Sigmoid colon (tissue), 7 donors: ENCODE results near the gene DCTN1. TPM values are rescaled to one million over a fixed set of nuclear protein-coding genes. Genes with fewer than 3 reads are reported as not detected.

Source experiments
- DNase-seq: peaks from one replicate; pipeline ENCODE4 v3.0.0-alpha.2; 2019
- H3K27ac ChIP-seq, 4 donors: fragments of 200-600 bp; sonication (generic); one replicate each; pipeline ENCODE4 v1.5.1; 2016 to 2019; ENCODE audit warnings: mild to moderate bottlenecking in 1 of 4
- H3K27me3 ChIP-seq, 3 donors: fragments of 200-600 bp; sonication (generic); one replicate each; pipeline ENCODE4 v1.5.1; 2019; ENCODE audit warnings: mild to moderate bottlenecking in 1 of 3
- H3K36me3 ChIP-seq, 4 donors: fragments of 200-600 bp; sonication (generic); one replicate each; pipeline ENCODE4 v1.5.1; 2016 to 2019
- H3K4me1 ChIP-seq, 4 donors: fragments of 200-600 bp; sonication (generic); one replicate each; pipeline ENCODE4 v1.5.1; 2017 to 2019
- H3K4me3 ChIP-seq, 4 donors: fragments of 200-600 bp; sonication (generic); one replicate each; pipeline ENCODE4 v1.5.1; 2017 to 2019; ENCODE audit warnings: mild to moderate bottlenecking in 2 of 4, moderate library complexity in 1 of 4
- H3K9me3 ChIP-seq, 4 donors: fragments of 200-600 bp in 3 of 4; sonication (generic) in 3 of 4; one replicate each; pipeline versions ENCODE4 v1.5.1 to v1.6.1; 2013 to 2019
- CTCF ChIP-seq, 4 experiments: fragments of 450-650 bp in 3 of 4; fragments of 200-600 bp in 1 of 4; IDR thresholded peaks; one replicate each; pipeline ENCODE4 v1.5.1; 2016 to 2019; ENCODE audit warnings: antibody characterized with exemption in 4 of 4, mild to moderate bottlenecking in 3 of 4, moderate library complexity in 2 of 4
- EP300 ChIP-seq, 4 donors: sonication (generic); formaldehyde crosslinking; IDR thresholded peaks; one replicate each; pipeline ENCODE4 v1.6.1; 2017; ENCODE audit warnings: antibody characterized with exemption in 4 of 4
- POLR2A ChIP-seq, 2 donors: fragments of 450-650 bp; IDR thresholded peaks; one replicate each; pipeline ENCODE4 v1.6.1; 2016; ENCODE audit warnings: antibody characterized with exemption in 2 of 2, mild to moderate bottlenecking in 2 of 2, moderate library complexity in 2 of 2
- POLR2AphosphoS5 ChIP-seq, 4 donors: sonication (generic); formaldehyde crosslinking; IDR thresholded peaks; one replicate each; pipeline ENCODE4 v1.6.1; 2017; ENCODE audit warnings: antibody characterized with exemption in 4 of 4
- WGBS, 2 donors: extraction: QIAGEN DNeasy Blood & Tissue Kit; methylation state at CpG; one replicate each; pipeline ENCODE4 v1.1.7; 2013; 5-methylcytosine and 5-hydroxymethylcytosine counted together
- intact Hi-C: fragments of 100-400 bp; cut with DNase I; formaldehyde crosslinking; loops from one replicate; pipeline ENCODE4 v1.15.1; 2023
- polyA plus RNA-seq, 3 donors: library from polyadenylated mRNA; stranded (reverse); fragments of 200-250 nt; gene quantifications; one replicate each; pipeline ENCODE4 v1.2.3, GENCODE V29; 2013
- total RNA-seq, 4 donors: library from RNA; depleted of rRNA; stranded (reverse); fragments of >200 nt; gene quantifications; one replicate each; pipeline ENCODE4 v1.1.0, GENCODE V29; 2016
- donor health status: healthy with polysubstance abuse.
- donor health status: Bipolar disorder and iron deficiency.
- donor health status: healthy.

The DCTN1 gene
- total and polyA plus RNA-seq, 7 donors: 67.3 to 137 (median 99.2) TPM

DNA sequence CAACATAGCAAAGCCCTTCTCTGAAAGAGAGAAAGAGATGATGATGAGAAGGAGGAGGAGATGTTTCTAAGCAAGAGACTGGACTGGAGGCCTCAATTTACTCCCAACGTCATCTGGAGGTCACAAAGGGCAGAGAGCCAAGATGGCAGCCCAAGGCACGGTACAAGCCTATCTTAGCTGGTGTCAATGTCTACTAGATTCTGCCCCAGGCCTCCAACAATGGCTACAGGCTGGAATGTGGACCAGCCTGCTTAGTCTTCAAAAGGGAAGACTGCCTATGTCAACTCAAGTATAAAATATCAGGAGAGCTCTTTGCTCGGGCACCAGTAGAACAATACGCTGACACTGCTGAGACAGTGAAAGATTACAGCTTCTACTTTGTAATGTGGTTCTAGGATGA is 30.2 kb downstream of the DCTN1 start:
- H3K27me3 ChIP-seq: no peaks in the 10 kb centered on the region
- H3K36me3 ChIP-seq: no peaks in the 10 kb centered on the region
- 96 to 97% methylated on average over 4 of the region's 4 CpGs for WGBS, 2 donors
- no peak overlapping the region for H3K4me3 ChIP-seq
- intact Hi-C loops: no loop called here
- no peaks in the 10 kb centered on the region for H3K4me1 ChIP-seq
- TF ChIP-seq POLR2AphosphoS5 (IDR thresholded peaks at IDR 0.05): no peak
- TF ChIP-seq POLR2A (IDR thresholded peaks at IDR 0.05): no peak
- no peak for TF ChIP-seq CTCF (IDR thresholded peaks at IDR 0.05)
- TF ChIP-seq EP300 (IDR thresholded peaks at IDR 0.05): no peak
- no peak overlapping the region for H3K27ac ChIP-seq
- DNase-seq: no peak
- no peaks in the 10 kb centered on the region for H3K9me3 ChIP-seq

DNA sequence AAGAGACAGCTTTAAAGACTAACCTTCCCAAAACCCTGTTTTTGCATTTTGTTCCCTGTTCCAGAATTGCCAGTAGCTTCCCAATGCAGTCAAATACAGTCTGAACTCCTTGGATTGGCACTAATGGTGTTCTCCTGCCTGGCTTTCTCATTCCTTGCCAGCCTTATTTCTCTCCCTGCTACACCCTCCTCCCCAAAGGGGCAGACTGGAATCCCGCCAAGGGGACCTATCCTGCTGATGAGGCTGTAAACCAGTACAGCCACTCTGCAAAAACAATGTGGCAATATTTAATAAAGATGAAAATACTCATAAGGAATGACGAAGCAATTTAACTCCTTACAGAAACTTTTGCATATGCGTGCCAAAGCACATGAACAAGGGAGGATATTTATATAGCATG is 32.4 kb downstream of the DCTN1 start:
- 58 to 89% methylated on average over 3 of the region's 3 CpGs for WGBS, 2 donors
- Histone ChIP-seq H3K9me3 (no peaks in the 10 kb centered on the region), H3K27me3 (no peaks in the 10 kb centered on the region)

DNA sequence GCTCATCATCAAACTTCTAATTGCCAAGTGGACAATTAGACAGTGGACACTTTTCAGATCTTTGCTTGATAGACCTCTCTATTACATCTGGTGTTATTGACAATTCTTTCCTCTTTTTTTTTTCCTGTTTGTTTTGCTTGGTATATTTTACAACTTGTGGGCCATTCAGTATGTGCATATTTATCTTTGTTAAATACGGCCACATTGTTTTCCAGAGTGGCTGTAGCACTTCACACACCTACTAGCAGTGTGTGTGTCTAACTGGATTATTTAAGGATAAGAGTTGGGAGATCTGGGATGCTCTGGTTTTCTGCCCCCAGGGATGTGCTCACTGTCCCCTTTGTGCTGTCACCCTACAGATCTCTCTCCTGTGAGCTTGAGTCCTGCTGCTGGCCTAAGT is 32.8 kb downstream of the DCTN1 start:
- no peak for DNase-seq
- H3K4me1 ChIP-seq: no peaks in the 10 kb centered on the region
- no peaks in the 10 kb centered on the region for H3K36me3 ChIP-seq
- TF ChIP-seq CTCF (IDR thresholded peaks at IDR 0.05) (no peak), EP300 (IDR thresholded peaks at IDR 0.05) (no peak), POLR2AphosphoS5 (IDR thresholded peaks at IDR 0.05) (no peak), POLR2A (IDR thresholded peaks at IDR 0.05) (no peak)
- H3K4me3 ChIP-seq: no peak overlapping the region
- no peaks in the 10 kb centered on the region for H3K9me3 ChIP-seq
- H3K27ac ChIP-seq: no peak overlapping the region
- intact Hi-C loops: no loop called here
- no peaks in the 10 kb centered on the region for H3K27me3 ChIP-seq
- 29 to 77% methylated on average over 1 of the region's 1 CpG for WGBS, 2 donors

More for the DNA sequence above, 32.4 kb downstream of the DCTN1 start:
- intact Hi-C loops: no loop called here
- TF ChIP-seq POLR2AphosphoS5 (IDR thresholded peaks at IDR 0.05): no peak
- no peak for TF ChIP-seq EP300 (IDR thresholded peaks at IDR 0.05)
- TF ChIP-seq CTCF (IDR thresholded peaks at IDR 0.05): no peak
- TF ChIP-seq POLR2A (IDR thresholded peaks at IDR 0.05): no peak
- DNase-seq: no peak
- Histone ChIP-seq H3K36me3 (no peaks in the 10 kb centered on the region), H3K4me3 (no peak overlapping the region), H3K4me1 (no peaks in the 10 kb centered on the region), H3K27ac (no peak overlapping the region)

DNA sequence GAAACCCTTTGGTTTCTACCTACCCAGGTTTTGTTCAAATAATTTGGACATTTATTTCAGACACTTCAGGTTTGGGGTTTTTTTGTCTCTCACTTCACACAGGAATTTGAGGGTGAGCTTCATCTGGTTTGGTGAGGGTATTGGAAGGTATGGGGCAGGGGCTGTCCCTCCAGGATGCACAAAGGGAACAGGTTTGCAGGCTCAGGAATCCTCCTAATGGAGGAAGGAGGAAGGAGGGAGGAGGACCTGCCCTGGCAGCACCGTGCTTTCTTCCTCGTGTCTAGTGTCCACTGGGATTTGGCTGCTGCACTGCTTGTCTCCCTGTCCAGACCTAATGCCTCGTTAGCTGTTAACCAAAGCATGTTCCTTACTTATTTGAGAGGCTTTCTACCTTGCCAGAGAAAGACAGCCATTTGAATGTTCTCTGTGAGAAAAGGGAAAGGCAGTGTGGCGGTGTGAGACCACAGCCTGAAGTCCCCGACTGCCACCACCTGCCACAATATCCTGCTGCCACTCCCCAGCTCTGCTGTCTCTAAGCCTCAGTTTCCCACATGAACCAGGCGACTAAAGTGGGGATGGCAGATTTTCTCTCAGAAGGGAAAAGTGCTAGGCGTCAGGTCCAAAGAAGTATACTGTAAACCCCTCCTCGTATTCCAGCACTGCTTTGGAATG is 34.7 kb downstream of the DCTN1 start:
- intact Hi-C loops: no loop called here

More for the DNA sequence above, 34.7 kb downstream of the DCTN1 start:
- TF ChIP-seq POLR2A (IDR thresholded peaks at IDR 0.05) (no peak), CTCF (IDR thresholded peaks at IDR 0.05) (no peak), POLR2AphosphoS5 (IDR thresholded peaks at IDR 0.05) (no peak), EP300 (IDR thresholded peaks at IDR 0.05) (no peak)
- DNase-seq: no peak
- WGBS, 2 donors: 79 to 84% methylated on average over 8 of the region's 8 CpGs
- H3K36me3 ChIP-seq: no peaks in the 10 kb centered on the region
- H3K27me3 ChIP-seq: no peaks in the 10 kb centered on the region
- H3K27ac ChIP-seq: no peak overlapping the region
- H3K9me3 ChIP-seq: no peaks in the 10 kb centered on the region
- H3K4me1 ChIP-seq: no peaks in the 10 kb centered on the region
- H3K4me3 ChIP-seq: no peak overlapping the region
